SH-SY5Y (cell line): ENCODE results near the gene SMIM1.

Experiments used
- GATA2 ChIP-seq: IDR thresholded peaks from 2 replicates; pipeline ENCODE4 v1.6.1; 2011; ENCODE audit warnings: mild to moderate bottlenecking, low read depth, low read length
- GATA3 ChIP-seq: IDR thresholded peaks from 2 replicates; pipeline ENCODE4 v1.6.1; 2011; ENCODE audit warnings: low read depth, mild to moderate bottlenecking, low read length, moderate library complexity

The SMIM1 gene

GRCh38 chr1:3775490-3776230 is 3.1 kb downstream of the SMIM1 start:
- TF ChIP-seq GATA3: no peak
- no peak for TF ChIP-seq GATA2

DNA sequence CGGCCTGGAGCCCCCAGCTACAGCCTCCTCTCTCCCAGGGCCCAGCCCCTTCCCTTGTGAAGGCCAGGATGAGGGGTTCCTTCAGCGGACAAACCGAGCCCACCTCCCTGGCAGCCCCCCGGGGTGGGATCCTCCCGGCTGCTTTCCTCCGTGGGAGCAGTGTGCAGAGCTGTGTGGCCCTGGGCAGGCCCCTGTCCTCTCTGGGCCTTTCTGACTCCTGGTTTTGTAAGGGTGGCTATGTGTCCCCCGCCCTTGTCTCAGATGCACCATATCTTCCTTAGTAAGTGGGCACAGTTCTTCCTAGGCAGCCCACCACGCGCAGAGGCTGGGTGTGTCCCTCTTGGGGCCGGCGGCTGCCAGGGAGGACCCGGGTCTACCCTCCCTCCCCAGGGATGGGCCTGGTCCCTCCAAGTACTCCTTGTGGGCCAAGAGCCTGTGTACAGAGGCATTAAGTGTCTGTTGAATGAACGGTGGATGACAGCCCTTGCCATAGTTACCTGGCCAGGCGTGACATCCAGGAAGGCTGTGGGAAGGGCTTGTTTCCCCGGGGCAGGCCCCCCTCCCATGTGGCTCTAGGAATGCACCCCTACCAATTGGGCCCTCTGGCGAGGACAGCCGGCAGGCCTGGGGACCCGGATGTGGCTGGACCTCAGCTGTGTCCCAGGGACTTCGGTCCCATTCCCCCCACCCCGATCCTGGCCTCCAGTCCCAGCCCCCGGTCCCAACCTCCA is 3.8 kb downstream of the SMIM1 start:
- TF ChIP-seq GATA2 (no peak), GATA3 (no peak)

- no peak for TF ChIP-seq GATA2
- no peak for TF ChIP-seq GATA3
These were observed 4.6 kb downstream of the SMIM1 start for GRCh38 chr1:3777078-3777547.

- TF ChIP-seq GATA2: no peak
- no peak for TF ChIP-seq GATA3
These were observed 5.4 kb downstream of the SMIM1 start for GRCh38 chr1:3777647-3778589.

GRCh38 chr1:3778590-3779264 is 6.2 kb downstream of the SMIM1 start:
- TF ChIP-seq GATA3 (no peak), GATA2 (no peak)

GRCh38 chr1:3779265-3779911 is 6.8 kb downstream of the SMIM1 start:
- TF ChIP-seq GATA2: no peak

GRCh38 chr1:3779912-3780416 is 7.4 kb downstream of the SMIM1 start:
- no peak for TF ChIP-seq GATA2
- TF ChIP-seq GATA3: no peak

- no peak for TF ChIP-seq GATA3
- TF ChIP-seq GATA2: no peak
These were observed 8.4 kb downstream of the SMIM1 start for GRCh38 chr1:3780901-3781300.

DNA sequence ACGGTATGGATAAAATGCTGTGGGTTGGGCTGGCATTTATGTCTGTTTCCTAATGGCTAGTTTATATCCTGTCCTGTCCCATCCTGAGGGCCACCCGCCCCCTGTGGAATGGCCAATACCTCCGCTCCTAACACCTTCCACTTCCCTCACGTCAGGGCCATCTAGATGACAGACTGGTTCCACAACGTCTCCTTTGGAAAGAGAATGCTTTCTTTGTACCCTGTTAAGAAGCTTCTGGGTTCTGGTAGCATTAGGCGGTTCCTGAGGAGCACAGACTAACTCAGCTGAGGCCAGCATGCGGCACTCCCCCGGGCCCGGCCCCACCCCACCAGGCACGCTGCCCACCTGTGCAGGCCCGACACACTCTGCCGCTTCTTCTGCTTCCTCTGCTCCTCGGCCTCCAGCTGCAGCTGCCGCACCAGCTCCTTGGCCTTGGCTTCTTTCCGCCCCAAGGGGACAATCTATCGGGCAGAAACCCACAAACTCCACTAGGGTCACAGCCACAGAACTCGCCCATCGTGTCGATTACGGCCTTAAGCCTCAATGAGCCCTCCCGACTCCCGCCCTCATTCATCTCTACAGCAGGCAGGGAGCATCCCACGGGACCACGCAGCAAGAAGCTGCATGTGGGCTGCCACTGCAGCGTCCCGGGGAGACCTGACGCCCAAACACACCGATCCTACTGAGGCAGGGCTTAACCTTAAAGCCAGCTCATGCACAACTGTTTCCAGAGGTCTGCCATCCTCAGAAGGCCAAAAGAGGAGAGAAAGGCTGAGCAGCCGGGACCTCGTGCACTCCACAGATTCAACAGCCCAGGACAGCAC is 11.3 kb downstream of the SMIM1 start:
- TF ChIP-seq GATA3: no peak
- no peak for TF ChIP-seq GATA2

- TF ChIP-seq GATA3: no peak
- TF ChIP-seq GATA2: no peak
These were observed 12.5 kb downstream of the SMIM1 start for GRCh38 chr1:3785045-3785444.

DNA sequence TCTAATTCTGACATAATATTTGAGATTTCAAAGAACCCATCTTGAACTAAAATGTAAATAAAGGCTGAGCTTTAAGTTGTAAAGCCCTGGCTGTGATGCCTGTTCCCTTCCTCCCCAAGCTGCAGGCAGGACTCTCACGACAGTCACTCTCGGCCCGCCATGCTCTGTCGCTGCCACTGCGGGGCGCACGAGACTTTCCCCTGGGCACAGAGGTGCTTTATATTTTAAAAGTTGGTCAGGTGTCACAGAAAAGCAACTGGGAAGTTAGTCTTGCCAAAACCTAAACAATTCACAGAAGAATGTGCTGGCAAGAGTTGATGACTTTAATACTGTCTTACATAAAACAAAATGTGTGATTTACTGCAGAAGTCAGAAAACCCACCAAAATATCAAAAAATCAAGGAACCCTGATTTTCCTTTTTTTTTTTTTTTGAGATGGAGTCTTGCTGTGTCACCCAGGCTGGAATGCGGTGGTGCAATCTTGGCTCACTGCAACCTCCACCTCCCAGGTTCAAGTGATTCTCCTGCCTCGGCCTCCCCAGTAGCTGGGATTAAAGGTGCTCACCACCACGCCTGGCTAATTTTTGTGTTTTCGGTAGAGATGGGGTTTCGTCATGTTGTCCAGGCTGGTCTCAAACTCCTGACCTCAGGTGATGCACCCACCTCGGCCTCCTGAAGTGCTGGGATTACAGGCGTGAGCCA is 13.1 kb downstream of the SMIM1 start:
- TF ChIP-seq GATA3 (no peak), GATA2 (no peak)
